Measurements from ENCODE around the gene A4GNT.
A peak's percentile ranks its signal among the peaks of the same experiment; 100 is the strongest.
"Not testable (repeated sequence)": the region's sequence is repeated elsewhere in the genome, so short reads cannot be mapped to it uniquely, and the experiment has no call there.

A4GNT gene

DNA sequence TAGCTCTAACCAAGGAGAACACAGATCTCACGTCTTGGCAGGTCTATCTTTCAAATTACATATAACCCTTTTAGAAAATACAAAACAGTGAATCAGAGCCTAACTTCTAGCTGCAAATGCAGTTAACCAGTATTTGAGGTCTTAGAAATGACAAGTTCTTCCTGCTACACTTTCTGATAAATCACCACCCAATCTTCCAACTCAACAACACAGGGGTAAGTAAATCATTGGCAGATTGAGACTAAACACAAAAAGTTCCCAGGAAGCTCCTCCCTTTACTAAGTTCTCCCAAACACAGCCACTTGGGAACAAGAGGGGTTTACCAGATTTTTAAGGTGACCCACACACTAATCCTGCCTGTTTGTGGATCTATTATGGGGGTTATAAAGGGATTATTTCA is at the start of gene A4GNT:
Gene A4GNT (minus strand): TSS at position 152 of the 400 bp plus-strand sequence. CDS start 1,134 bp downstream, outside the sequence.
- no peak for DNase-seq

- peak; percentile 83 for DNase-seq
These were observed 48.3 kb upstream of the A4GNT start for GRCh38 chr3:138180375-138181029.

GRCh38 chr3:138174421-138175131 is 42.4 kb upstream of the A4GNT start, which contains the start of gene DBR1:
Gene DBR1, minus strand, starts transcription at chr3:138174921. Its CDS starts 126 bp downstream, at chr3:138174795.
- peak; percentile 92 for DNase-seq

DNA sequence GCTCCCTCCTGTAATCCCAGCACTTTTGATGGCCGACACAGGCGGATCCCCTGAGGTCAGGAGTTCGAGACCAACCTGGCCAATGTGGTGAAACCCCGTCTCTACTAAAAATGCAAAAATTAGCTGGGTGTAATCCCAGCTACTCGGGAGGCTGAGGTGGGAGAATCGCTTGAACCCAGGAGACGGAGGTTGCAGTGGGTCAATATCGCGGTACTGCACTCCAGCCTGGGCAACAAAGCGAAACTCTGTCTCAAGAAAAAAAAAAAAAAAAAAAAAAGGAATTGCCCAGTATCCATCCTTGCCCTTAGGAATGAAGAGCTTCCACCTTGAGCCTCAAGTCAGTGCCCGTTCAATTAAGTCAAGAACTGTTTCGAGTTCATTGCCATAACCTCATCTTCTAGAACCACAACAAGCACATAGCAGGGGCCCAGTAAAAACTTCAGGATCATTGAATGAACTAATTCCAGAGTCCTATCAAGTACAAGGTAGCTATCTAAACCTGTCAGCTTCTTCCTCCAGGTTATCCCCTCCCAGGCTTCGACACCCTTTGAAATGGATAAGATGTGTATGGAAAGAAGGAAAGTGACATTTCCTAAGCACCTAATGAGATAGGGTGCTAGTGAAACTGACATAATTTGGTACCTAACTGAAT is 41.7 kb upstream of the A4GNT start:
- DNase-seq: no peak

DNA sequence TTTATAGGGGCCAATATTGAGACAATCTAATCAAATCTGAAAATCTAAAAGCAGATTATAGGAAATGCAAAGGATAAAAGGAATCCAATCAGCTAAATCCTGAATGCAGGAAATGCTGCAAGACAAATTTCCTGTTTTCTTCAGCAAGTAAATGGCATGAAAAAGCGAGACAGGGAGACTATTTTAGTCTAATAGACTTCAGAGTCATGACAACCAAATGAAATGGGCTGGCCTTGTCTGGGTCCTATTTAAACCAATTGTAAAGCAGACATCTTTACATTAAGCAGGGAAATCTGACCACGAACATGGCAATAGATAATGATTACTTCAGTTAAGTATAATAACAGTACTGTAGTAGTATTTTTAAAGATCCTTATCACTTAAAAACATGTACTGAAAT is 40.4 kb upstream of the A4GNT start:
- DNase-seq: no peak

DNA sequence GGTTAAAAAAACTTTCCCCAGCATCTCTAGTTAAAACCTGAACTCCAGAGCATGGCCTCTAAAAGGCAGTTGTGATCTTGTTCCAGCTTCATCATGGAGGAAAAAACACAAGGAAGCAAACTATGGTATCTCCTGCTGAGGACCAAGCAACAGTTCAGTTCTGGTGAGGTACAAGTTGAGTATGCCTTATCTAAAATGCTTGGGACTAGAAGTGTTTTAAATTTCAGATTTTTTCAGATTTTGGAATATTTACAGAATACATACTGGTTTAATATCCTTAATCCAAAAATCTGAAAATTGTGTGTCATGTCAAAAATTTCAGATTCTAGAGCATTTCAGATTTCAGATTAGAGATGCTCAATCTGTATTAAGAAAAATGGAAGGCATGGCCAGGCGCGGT is 32.9 kb upstream of the A4GNT start:
- DNase-seq: no peak

GRCh38 chr3:138157743-138158142 is 25.6 kb upstream of the A4GNT start:
- no peak for DNase-seq

DNA sequence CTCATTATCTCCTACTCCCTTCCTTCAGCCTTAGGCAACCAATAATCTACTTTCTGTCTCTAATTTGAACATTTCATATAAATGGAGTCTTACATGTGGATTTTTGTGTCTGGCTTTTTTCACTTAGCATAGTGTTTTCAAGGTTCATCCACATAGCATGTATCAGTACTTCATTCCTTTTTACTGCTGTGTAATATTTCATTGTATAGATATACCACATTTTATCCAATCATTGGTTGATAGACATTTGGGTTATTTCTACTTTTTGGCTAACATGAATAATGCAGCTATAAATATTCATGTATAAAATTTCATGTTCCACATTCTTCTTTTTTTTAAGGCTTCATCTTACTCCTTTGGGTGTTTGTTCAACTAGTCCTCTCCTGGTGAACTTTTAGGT is 22.3 kb upstream of the A4GNT start:
- no peak for DNase-seq

GRCh38 chr3:138148503-138148902 is 16.3 kb upstream of the A4GNT start:
- peak; percentile 11 for DNase-seq

- not testable (repeated sequence) for DNase-seq
These were observed 10.0 kb upstream of the A4GNT start for GRCh38 chr3:138142181-138142580.

- DNase-seq: no peak
These were observed 8.8 kb upstream of the A4GNT start for GRCh38 chr3:138140940-138141339.

DNA sequence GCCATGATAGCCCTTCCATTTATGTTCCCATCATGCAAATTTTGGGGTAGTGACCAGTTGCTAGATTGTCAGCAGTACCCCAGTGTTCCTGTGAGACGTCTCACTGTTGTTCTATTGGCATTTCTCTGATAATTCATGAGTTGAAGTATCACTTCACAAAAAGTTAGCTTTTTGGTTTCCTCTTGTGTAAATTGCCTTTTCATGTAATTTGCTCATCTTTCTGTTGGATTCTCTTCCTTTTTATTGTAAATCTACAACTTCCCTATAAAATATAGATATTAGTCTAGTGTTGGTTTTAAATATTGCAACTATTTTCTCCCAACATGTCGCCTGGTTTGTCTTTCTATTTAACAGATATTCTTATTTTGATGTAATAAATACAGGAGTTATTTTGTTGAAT is 7.5 kb upstream of the A4GNT start:
- no peak for DNase-seq

DNA sequence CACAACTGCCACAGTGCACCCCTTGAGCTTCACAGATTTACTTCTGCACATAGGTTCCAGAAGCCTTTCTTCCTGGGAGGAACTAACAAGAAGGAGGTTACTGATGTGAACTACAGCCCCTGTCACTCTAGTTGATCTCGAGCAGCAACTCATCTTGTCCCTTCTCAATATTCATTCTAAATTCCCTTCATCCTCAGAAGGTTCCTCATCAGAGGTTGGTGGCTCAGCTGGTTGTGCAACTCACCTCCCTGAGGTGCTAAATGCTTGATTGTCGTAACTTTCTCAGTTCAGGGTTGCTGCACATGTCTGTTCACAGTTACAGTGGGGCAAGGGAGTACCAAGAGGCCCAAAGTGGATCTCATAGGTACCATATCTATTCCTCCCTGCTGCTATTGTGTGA is 5.7 kb upstream of the A4GNT start:
- no peak for DNase-seq

DNA sequence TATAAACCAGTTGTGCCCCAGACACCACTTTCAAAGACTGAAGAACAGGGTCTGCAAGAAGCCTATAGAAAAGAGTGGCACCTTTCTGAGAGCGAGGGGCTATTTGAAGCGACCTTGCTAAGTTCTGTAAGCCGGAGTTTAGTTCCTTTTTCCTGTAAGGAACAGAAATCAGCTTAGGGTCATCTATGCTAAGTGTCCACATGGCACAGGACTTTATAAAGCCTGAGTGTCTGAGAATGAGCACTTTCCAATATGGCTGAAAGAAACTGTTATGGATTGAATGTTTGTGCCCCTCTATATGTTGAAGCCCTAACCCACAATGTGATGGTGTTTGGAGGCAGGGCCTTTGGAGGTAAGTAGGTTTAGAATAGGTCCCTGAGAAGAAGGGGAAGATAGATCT is 4.0 kb upstream of the A4GNT start:
- no peak for DNase-seq

GRCh38 chr3:138135833-138136194 is 3.6 kb upstream of the A4GNT start:
- no peak for DNase-seq

DNA sequence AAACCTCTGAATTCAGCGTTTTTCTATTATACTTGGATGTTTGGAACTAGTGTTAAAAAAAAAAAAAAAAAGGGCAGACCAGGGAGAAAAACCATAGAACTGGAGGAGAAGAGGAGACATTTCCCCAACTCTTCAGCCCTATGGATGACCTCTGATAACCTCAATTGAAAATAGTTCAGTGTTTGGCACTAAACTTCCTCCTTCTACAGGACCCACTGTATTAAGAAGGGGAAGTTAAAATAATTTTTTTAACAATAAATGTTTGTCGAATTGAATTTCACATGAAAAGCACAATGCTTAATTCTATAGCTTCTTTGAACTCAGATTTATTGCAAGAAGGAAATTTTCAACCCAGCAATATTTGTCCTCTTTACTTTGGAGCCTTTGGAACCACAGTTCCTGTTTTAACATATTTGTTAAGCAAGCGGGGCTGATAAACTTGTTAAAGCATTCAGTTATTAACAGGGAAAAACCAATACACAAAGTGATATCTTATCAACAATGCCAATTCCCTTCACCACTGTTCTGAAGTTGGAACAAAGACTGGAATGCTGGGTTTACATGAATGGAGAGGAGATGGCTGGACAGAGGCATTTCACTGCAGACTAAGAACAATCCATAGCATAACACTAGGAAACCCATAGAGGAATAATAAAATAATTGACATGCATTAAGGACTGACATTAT is 3.1 kb upstream of the A4GNT start:
- DNase-seq: peak; percentile 46

GRCh38 chr3:138127636-138128365 is 4.4 kb downstream of the A4GNT start:
- no peak for DNase-seq

DNA sequence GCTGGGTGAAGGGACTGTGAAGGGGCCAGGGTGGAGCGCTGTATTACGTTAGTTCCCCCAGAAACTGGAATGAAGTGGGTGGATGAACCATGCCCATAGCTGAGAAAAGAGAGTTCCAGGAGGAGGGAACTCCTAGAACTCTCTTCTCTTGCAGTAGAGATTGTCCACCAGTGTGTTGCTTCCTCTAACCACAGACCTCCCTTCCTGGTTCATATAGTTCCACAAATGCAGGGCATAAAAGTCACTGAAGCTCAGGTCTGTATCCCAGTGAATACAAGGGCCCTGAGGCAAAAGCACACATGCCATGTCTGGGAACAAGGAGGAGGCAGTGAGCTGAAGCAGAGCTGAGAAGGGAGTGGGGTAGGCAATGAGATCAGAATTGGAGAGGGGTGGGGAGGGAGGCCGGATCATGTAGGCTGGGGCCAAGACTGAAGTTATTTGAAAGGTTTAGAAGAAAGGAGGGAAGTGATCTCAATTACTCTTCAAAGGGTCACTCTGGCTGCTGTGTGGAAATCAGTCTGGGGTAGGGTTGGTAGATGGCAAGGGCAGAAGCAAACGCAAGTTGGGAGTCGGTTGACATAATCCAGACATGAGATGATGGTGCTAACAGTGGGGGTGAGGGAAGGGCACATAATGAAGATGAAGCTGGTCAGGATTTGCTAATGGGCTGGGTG is 6.5 kb downstream of the A4GNT start:
- peak; percentile 47 for DNase-seq

- DNase-seq: no peak
These were observed 7.4 kb downstream of the A4GNT start for GRCh38 chr3:138124706-138125355.

DNA sequence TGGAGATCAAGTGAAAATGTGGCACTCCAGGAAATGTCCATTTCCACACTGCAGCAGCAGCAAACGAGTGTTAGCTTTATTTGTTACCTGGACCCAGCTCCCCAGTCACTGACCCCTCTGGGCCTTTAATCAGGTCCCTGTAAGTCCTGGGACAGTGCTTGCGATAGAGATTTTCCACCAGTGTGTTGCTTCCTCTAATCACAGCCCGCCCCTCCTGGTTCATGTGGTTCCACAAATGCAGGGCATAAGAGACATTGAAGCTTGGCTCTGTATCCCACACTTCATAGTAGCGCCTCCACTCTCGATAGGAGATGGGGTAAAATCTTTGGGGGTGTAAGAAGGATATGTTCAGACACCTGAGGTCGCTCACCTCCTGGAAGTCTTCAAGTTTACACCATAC is 8.0 kb downstream of the A4GNT start:
- no peak for DNase-seq

GRCh38 chr3:138119423-138119766 is 12.8 kb downstream of the A4GNT start:
- DNase-seq: no peak
